Activated gamma-delta T cell treated with anti-CD3 and anti-CD28 coated beads, Interleukin-2, amount 50 U/mL, for 16 hours (primary cell): Measurements from ENCODE around the gene TTLL7.
A peak's percentile ranks its signal among the peaks of the same experiment; 100 is the strongest.

Source experiments
- DNase-seq: peaks from one replicate; pipeline ENCODE4 v3.0.0-alpha.2; 2020; ENCODE audit warnings: low read depth

Gene TTLL7

DNA sequence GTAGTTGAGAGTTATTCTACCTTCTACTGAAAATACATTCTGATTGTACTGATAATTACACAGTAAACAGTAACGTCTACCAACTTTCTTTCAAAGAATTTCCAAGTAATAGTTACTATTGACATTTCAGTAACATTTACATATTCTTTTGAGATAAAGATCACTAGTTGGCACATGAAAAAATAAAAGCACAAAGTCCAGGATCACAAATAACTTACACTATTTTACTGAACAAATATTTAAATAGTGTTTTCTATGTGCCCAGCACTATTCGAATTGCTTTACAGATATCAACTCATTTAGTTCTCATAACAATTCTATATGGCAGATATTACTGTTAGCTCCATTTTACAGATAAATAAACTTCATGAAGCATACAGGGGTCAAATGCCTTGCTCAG lies 126.4 kb downstream of the TTLL7 start:
- DNase-seq, result no peak

DNA sequence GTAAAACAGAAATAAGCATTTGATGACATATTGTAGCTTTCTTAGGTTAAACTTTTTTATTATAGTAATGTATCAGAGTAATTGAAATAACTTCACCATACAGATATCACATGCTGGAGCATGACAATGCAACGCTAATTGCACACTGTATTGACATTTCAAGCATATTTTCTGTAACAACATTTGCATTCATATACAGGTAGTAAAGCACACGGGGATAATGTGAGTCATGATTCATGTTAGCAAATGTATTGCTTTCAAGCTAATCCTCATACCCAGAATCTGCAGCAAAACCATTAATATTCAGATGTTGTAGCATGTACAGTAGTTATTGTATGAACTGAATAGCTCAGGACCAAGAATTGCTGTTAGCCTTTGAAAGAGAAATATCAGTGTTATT lies 133.9 kb downstream of the TTLL7 start:
- DNase-seq, result no peak

DNA sequence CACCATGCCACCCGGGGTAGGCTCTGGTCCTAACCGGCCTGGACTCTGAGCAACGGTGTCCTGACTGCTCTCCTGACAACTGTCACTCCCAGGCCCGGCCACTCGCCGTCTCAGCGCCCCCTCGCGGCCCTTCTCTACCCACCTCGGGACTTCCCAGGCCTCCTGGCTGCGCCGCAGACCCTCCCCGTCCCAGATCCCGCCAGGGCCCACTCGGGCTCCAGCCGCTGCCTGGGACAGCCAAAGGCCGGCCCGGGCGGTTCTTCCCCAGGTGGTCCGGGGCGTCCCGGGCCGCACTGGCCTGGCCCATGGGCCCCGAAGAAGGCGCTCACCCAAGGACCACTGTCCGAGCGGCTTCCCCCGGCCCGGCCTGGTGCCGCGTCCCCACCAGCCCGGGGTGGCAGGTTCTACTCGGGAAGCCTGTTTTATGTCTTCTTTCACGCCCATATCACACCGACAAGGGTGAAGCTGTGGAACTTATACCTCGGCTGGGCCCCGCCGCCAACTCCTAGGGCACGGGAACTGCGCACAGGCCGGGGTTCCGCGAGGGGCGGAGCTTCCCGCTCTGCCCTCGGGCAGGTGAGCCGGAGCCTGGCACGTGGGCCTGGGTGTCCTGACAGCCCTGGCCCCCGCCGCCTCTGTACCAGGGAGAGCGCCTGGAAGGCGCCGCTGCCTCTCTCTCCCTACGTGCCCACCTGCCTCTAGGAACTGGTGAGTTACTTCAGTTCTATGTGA lies 138.3 kb downstream of the TTLL7 start:
- DNase-seq, result peak; percentile 40

DNA sequence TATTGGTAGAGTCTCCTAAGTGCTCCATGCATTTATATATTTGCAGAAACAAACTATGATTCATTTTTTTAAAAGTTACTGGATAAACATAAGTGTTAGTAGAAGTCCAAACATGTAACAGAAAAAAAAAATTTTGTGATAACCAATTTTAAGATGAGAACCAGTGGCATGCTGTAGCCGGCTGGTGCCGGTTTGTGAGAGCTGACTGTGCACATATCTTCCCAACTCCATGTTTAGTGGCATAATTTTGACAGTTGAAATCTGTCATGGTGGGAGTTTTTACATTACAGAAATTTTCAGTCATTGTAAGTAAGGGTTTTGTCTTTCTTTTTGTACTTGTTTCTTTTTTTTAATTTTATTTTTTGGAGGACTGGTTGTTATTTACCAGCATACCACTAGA lies 141.2 kb downstream of the TTLL7 start:
- DNase-seq, result no peak

DNA sequence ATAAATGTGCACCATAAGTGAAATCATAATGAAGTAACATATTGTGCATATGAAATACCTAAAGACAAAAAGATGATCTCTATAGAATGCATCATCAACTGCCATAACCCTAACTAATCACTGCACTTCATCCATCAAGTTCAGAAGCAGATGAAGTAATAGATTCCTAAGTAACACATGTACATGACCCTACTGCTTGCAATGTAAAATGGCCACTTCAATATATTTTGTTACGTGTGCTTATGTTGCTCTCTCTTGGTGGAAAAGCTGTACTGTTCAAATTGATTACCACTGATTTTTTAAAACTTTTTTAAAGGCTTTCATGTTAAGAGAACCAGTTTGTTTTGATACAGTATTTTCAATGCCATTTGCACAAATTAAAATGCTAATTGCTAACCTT lies 141.8 kb downstream of the TTLL7 start:
- no peak for DNase-seq

DNA sequence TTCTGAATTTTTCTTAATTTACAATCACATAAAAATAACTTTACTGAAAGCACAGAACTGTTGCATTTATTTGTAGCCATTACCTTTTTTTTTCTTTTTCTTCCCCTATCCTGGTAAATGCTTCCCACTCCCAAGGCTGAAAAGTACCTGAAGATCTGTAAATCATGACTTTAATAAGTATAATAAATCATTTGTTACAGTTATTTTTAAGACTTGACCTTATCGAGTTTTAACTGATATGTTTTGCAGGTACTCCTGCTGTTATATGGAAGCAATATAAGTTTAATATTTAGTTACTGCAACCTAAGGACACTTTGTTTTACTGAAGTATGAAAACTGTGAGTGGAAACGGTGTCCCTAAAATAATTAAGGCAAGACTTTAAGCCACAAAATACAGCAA lies 142.6 kb downstream of the TTLL7 start:
- no peak for DNase-seq

DNA sequence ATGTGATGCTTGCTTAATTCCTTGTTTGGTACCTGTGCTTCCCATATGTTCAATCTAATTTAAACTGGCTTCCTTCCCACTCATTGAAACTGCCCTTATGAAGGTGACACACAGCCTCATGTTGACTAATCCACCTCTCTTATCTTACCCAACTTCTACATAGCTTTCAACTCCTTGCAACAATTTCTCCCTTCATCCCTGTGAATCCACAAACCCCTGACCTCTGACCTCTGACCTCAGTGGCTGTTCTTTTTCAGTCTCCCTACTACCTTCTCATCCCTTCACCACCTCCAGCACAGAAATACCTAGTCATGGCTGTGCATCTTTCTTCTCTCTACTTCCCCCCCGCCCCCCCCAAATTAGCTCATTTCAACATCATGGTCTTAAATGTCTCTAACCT lies 144.5 kb downstream of the TTLL7 start:
- no peak for DNase-seq

DNA sequence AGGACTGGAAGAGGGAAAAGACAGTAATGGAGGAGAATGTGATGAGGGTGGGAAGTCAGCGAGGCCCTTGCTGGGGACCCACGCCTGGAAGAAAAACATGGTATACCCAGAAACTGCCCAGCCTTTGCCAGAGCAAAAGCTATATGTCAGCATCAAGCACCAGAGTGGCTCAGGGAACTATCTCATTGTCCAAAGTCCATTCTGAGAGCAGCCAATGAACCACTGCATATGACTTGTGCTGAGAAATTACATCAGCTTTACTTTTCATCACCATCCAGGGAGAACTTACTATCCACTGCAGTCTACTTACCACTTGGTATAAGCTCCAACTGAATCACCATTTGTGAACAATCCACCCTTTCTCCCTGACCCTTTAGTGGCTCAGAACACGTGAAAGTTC lies 148.1 kb downstream of the TTLL7 start:
- no peak for DNase-seq

DNA sequence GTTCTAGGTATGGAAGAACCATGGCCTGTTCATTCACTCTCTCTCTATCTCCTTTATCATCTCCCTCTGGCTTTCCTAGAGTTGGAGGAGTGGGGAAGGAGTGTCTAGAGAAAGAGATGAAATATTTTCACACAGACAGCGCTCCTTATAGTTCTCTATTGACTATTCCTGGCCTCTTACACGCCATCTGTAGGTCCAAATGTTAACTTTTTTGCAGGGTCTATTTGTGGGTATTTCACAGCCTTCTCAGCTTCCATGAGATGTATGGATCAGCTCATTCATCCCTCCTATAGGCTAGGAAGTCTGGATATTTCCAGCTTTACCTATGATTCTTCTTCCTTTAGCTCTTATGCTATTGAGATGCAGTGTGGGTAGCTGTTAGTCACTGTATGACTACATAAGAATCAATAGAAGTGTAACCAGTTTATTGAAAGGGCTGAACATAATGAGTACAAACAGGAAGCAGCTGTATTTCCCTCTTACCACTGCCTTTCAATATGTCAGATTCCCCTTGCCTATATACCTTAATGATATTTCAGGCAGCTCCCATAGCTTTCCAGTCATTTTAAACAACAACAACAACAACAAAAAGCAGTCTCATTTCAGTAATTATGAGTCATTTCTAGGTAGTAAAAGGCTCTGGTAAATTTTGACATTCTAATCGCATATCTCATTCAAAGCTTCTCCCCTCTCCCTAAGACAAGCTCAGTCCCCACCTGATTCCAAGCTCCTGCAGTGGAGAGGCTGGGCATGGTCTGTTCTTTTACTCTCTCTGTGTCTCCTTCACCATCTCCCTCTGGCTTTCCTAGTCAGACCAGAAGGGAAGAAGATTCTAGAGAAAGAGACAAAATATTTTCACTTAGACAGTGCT lies 149.5 kb downstream of the TTLL7 start:
- DNase-seq, result no peak

DNA sequence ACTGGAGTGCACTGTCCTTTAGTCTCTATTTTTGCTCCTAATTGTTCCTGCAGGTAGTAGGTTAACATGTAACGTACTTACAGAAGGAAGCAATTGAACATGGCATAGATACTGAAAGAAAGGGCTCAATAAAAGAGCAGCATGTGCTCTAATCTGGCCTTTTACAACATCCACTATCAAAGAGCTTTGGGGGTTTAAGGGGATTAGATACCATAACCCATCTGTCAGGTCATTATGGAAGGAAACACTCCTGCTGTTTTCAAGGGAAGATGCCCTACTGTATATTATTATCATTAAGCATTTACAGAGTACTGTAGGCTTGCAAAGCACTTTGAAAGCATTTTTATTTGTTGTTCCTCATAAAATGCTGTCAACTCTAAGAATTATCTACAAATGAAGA lies 152.8 kb downstream of the TTLL7 start:
- DNase-seq, result no peak

DNA sequence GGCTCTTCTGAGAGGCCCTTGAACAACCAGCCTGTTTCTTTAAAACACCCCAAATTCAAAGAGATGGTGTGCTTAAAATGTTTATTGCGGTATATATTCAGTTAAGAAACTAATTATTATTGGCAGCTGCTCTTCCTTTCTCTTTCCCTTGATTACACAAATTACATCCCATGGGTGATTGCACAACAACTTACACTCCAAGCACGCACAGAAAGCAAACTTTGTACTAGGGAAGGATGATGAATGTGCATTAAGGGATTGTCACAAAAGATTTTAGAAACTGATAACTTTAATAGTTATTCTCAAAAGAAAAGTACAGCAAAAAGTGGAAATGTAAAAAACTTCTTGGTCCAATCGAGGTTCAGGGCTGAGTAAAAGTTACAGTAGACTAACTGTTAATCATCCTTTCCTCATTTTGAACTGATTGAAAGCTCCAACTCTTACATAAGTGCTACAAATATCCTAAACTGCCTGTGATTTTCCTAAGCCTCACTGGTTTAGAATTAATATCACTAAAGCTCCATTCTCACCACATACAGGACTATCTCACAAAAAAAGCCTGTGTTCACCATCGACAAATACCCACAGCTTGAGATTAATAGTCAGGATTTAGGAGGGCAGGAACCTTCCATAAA lies 153.4 kb downstream of the TTLL7 start:
- no peak for DNase-seq

DNA sequence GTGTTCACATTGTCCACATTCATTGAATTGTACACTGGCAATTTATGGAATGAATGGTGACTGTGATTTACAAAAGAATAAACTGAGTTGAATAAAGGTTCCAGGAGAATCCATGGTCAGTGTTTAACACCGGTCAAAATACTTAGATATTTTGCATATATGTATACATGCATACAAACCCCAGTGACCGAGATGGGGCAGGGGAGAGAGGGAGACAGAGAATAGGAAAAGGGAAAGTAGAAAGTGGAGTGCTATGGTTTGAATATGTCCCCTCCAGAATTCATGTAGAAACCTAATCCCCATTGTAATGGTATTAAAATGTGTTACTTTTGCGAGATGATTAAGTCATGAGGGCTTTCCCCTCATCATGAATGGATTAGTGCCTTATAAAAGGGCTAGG lies 154.4 kb downstream of the TTLL7 start:
- DNase-seq, result no peak

DNA sequence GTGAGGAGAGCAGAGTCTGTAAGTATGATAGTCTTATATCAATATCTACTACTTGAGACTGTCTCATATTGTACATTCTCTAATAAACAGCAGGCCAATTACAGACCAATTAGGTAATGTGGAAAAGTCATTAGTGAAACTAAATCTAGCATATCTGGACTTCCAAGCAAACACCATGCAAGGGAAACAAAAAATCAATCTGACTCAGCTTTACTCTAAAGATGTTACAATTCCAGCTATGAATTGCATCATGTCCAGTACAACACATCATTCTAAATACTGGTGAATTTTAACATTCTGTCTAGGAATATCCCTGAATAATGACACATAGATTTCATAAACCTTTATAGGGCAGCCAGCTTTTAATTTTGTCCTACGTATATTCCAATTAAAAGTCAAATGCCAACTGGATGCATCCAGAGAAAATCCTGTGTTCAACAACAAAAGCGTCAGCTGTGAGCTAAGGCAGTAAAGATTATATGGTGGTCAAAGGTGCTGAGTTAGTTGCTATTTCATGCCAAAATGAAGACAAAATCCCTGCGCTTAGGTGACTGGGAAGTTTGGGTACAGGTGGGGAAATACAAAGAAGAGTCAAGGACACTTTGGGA lies 159.3 kb downstream of the TTLL7 start:
- no peak for DNase-seq

DNA sequence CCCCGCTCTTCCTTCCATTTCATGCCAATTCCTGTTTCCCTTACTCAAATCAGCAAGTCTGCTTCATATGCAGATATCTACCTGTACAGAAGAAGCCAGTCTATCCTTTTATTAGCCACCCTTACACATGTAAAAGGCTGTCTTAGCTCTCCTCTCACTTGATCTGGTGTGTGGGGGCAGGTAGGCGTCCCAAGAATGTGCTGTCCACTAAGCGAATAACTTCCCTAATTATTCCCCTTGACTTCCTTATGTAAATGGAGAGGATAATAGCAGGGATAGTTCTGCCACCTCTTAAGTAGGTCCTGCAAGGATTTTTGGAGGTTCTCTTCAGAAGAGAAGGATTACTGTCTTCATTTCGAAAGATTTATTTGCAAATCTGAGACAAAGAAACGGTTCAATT lies 160.4 kb downstream of the TTLL7 start:
- DNase-seq, result no peak

DNA sequence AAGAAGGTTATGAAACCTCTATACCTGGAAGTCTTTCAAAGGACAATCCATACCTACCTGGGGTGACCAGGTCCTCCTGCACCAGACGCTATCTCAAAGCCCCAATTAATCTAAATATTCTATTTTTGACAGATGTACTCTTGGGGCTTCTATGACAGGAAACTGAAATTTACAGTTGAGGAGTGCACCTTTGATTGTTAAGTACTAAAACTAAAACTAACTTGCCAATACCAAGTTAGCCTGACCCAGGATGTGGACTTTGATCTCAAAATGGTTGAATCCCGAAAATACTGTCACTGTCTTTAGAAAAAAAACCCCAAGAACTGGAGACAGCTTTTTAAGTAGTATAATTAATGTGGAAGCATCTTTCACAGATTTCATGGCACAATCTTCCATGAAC lies 162.4 kb downstream of the TTLL7 start:
- DNase-seq, result no peak

DNA sequence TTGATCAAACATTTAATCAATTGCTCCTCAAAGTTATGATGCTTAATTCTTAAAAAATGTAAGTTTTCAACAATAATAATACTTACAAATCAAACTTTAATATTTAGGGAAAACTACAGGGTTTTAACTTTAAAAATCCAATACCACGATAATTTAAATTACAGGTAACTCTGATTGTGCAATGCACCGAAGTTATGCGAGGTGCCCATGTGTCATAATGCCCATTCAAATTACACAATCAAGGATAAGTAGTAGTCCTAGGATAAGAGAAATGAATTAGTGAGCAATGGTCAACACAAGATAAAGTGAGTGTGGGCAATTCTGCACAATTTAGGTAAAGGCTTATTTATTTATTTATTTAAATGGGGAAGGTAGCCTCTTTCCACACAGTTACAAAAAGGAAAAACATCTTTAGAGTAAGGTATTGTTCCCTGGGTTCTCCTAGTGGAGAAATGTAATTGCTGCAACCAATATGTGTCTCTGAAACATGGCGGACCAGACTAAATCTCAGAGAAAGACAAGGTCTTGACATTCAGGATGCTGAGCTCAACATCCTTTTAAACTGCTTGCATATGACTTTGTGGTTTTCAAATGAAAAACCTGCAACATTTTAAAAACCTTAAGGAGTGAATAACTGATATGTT lies 164.2 kb downstream of the TTLL7 start:
- no peak for DNase-seq

DNA sequence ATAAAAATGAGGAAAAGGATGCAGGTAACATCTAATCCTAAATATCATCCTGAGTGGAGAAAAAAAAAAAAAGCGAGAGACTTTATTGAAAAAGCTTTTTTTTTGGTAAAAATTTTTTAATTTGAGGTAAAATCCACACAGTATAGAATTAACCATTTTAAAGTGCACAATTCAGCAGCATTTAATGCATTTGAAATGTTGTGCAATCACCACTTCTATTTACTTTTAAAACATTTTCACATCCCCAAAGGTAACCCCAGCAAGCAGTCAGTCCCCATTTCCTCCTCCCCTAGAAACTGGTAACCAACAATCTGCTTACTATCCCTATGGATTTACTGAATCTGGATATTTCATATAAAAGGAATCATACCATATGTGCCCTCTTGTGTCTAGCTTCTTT lies 166.7 kb downstream of the TTLL7 start:
- DNase-seq, result no peak

DNA sequence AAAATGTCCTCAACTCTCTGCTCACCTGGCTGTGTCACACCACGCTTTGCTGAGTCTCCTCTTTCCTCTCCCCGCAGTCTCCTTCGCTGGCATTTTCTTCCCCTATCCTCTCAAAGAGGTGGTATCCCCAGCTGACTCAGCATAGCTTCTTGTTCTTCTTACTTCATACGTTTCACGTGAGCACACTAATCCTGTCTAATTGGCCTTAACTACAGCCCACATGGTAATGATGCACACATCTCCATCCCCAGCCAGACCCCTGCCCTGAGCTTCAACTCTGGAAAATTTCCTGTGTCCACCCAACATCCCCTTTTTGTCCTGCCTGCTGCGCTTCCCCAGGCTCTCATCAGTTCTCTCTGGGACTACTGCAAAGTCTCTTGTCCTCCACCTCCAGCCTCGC lies 169.8 kb downstream of the TTLL7 start:
- no peak for DNase-seq

DNA sequence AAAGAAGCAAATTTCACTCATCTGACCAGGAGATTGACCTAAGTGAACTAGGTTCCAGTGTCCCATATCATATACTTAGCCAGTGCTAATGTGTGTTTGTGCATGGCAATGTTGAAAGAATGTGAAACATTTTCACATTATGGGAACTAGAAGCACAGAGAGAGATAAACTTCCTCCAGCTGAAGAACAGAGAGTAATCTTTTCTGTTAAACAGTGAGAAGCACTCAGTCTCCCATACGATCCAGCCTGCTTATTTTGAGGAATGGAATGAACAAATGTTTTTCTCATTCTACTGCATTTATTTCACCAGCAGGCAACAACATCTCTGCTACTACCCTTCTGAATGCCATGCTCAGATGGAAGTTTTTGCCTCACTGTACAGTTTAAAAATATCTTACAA lies 170.5 kb downstream of the TTLL7 start:
- DNase-seq, result no peak

DNA sequence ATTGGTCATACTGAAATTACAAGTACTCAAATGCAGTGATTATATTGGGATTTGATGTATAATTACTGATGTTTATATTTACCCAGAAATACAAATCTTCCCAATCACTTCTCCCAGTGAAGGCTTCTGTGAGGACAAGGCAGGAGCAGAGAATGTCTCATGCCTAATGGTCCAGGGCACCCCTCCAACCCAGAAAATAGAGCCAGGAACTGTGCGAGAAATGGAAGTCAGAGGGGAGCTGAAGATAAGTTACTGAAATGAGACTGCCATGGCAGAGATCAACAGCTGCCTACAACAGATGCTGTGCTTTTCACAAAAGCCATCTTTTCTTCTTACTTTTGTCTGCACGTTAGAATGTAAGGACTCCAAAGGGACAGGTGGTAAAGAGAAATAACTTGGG lies 171.2 kb downstream of the TTLL7 start:
- no peak for DNase-seq

DNA sequence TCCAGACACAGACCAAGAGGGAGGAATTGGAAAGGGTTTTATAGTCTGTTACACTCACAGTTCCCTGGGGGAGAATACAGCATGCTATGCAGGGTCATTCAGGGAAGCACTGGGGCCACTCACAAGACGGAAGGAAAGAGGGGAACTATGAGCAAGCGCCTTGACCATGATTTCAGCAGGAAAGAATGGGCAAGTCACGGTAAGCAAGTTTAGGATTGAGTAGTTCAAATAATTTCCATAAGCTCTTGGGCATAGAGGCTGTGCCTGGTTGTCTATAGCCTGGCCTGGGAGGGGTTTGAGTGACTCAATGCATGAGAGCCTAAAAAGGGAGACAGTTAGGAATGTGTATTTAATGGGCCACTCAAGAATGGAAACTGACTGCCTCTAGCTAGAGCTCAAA lies 176.7 kb downstream of the TTLL7 start:
- DNase-seq, result no peak

DNA sequence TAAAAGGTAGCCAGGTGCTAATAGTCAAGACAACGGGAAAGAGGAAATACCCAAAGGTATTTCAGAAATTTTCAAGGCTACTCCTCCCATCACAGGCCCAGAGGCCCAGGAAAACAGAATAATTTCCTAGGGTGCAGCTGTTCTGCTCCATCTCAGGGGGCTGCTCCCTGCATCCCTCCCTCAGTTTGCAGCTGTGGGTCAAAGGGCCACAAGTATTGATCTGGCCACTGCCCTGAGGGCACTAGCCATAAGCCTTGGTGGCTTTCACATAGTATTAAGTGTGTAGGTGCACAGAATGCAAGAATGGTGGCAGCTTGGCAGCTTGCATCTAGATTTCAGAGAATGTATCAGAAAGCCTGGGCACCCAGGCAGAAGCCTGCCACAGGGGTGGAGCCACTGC lies 179.5 kb downstream of the TTLL7 start:
- DNase-seq, result no peak
